Spleen (tissue), 7 donors: ENCODE data around the gene DOCK9.

Experiments used
- CTCF ChIP-seq, 11 experiments: fragments of 200-600 bp in 7 of 11; fragments of 450-650 bp in 4 of 11; sonication (generic) in 4 of 11; IDR thresholded peaks in 8 of 11; conservative IDR thresholded peaks in 3 of 11; 1 replicate in 7 of 11; 2 replicates in 4 of 11; pipeline versions ENCODE4 v1.4.0 to v1.8.0; 2016 to 2021; ENCODE audit warnings: antibody characterized with exemption in 11 of 11, inconsistent platforms in 4 of 11, mild to moderate bottlenecking in 1 of 11
- POLR2A ChIP-seq, 3 donors: fragments of 450-650 bp; IDR thresholded peaks; one replicate each; pipeline ENCODE4 v1.5.1; 2017; ENCODE audit warnings: antibody characterized with exemption in 3 of 3, mild to moderate bottlenecking in 1 of 3
- POLR2AphosphoS5 ChIP-seq, 3 donors: sonication (generic); formaldehyde crosslinking; IDR thresholded peaks; one replicate each; pipeline ENCODE4 v1.5.1; 2017; ENCODE audit warnings: antibody characterized with exemption in 3 of 3
- donor health status: DM: no; HTN: no; CAD: no; lungs with moderate emphysema.
- donor health status: DM: no; HTN: no; CAD: no.
- donor health status: DM: no; HTN: no; CAD: no.

- TF ChIP-seq CTCF (IDR thresholded peaks at IDR 0.05 in 8 of 11, conservative IDR thresholded peaks at IDR 0.05 in 3 of 11), result no peak
- no peak for TF ChIP-seq POLR2A (IDR thresholded peaks at IDR 0.05)
- TF ChIP-seq POLR2AphosphoS5 (IDR thresholded peaks at IDR 0.05), result no peak
Observed at GRCh38 chr13:98978280-98978679, 416 bp upstream of the DOCK9 start.
